GM18870 (cell line): ENCODE measurements around the gene NBDY.
"Not testable (repeated sequence)": the region's sequence is repeated elsewhere in the genome, so short reads cannot be mapped to it uniquely, and the experiment has no call there.

Source experiments
- ATAC-seq: cut with Tn5 transposase; IDR thresholded peaks from one replicate; pipeline ENCODE4 v1.9.1; 2021; ENCODE audit warnings: moderate library complexity; ENCODE audit not compliant: unreplicated experiment

NBDY gene

DNA sequence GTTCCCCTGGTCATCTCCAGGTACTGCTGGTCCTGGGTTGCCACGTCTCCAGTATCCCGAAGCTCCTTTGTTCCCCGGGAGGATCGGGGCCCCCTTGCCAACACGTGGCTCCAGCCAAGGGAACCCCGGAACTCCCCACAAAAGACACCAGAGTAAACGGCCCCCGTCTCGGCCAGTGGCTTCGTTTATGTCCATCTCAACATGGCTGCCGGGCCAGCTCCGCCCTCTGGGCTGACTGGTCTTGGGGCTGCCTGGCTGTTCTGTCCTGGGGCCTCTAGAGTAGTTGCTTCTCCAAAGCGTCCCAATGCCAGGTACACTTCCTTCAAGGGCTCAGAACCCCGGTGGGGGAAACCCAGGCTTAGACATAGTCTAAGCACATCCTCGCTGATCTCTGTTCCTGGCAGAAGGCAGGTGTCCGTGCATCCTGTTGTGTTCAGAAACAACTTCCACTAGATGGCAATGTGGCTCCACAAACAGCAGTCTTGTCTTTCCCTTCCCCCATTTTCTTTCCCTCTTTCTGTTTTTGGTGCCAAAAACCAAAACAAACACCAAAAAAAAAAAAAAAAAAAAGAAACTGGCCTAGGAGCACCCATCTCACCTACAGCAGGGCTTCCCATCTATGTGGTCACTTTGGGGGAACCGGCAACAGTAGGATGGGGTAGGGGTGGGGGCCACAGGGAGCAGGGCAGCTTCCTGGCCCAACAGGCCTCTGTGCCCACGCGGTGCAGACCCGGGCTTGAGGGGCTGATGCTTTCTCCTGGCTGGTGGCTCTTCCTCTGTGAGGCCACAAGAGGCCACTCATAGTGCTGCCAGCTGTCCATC, 35.3 kb downstream of the NBDY start:
- peak; percentile 43 for ATAC-seq

DNA sequence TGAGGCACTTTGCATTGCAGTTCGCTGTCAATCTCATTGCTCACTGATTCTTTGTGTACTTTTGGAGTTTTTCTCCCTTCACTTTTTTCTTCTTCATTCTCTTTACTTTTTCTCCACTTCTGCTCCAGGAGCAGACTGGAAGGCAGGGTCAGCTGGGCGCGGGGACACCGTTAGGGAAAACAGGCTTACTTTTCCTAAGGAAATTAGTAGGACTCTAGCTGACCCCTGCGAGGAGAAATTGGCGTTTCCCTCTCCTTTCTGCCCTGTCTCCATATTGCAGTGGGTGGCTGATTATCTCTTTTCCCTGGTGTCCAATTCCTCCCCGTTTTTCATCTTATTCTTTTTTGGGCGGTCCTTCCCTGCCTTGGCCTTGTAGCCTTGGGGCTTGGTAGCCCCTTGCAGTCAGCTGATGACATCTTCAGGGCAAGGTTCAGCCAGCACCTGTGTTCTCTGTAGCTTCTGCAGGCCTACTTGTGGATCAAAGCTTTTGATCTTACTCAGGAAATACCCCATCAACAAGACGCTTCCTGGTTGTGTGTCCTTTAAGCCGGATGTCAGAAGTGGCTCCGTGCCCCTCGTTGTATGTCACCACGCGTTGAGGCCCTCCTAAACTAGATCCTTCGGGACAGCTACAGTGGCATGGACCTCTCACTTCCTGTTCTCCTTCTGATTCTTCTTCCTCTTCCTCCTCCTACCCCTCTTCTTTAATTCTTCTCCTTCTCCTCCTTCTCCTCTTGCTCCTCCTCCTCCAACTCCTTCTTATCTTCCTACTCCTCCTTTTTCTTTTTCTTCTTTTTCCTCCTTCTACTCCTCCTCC, 36.1 kb downstream of the NBDY start:
- ATAC-seq = no peak

DNA sequence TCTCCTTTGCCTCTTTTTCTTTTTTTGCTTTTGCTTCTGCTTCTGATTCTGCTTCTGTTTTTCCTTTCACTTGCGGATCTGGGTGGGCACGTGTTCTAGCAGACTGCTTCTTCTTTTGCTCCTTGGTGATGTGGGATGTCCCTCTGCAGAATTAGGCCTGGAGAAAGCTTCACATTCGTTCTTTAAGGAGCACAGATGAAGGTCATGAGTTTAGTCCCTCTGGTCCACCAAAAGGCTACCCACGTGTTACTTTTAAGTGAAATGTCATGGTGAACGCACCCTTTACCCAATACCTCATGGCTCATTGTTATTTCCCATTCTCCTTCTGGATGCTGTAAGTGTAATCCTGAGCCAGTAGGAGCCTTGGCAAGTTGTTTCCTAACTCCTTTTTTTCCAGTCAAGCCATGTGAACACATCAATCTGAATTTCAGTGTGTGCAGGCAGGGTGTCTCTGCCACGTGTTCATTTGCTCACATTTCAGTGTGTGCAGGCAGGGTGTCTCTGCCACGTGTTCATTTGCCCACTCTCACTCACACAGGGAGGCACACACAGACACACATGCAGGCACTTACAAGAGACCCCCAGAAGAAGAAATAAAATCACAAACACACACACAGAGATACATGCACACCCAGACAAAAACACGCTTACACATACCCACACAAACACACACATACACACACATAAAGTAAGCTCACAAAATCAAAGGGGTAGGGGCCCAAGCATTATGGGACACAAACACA, 36.9 kb downstream of the NBDY start:
- no peak for ATAC-seq

DNA sequence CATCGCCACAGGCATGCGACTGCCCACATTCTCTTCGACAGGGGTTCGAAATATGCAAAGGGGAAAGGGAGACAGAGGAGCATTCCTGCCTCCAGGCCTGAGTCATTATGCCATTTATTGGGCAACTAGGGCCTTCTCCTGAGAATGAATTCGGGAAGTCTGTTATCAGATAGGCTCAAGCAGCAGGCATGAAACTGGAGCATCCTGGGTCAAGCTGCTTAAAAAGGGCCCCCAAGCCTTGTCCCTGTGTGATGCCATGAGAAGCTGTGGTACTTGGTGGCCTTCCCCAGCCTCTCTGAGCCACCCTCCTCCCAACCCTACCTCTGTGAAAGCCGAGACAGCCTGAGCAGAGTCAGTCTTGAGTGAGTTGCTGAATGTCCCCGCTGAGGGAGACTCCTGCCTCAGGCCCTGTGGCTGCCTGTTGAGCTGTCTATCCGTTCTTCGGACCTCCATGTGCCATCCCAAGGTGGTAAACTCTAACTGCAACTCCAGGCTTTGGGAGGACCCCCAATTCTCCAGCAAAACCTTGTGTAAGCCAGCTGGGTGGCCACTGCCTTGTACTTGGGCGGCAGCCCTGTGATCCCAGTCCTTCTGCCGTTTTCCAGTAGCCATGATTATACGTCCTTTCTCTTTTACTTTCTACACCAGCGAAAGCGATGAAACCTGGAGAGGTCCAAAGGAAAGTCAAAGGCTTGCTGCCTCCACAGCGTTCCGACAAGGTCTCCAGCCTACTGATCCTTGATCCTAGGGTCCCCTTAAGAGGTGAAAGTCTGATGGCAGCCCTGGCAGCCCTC, 37.7 kb downstream of the NBDY start:
- no peak for ATAC-seq

DNA sequence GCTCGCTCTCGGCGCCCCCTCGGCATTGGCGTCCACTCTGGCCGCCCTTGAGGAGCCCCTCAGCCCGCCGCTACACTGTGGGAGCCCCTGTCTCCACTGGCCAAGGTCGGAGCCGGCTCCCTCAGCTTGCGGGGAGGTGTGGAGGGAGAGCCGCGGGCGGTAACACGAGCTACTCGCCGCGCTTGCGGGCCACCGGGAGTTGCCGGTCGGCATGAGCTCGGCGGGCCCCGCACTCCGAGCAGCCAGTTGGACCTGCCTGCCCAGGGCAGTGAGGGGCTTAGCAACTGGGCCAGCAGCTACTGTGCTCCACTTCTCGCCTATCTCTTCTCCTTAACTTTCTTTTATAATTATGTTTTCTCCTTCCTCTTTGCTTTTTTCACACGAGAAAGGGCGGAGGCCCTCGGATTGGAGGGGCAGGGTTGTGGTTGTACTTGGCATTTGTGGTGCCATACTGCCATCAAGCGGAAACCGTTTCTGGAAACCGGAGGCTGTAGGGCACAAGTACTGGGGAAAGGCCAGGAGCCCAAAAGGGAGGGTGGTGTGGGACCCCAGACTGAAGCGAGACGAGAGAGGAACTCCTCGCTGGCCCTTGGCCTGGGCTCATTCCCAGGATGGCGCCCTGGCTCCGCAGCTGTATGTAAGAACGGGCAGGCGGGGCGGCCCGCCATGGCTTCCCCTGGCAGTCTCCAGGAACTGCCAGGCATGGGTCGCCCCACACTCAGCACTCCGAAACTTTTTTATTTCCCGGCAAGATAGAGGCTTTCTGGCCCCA, 38.5 kb downstream of the NBDY start:
- ATAC-seq = peak; percentile 30

DNA sequence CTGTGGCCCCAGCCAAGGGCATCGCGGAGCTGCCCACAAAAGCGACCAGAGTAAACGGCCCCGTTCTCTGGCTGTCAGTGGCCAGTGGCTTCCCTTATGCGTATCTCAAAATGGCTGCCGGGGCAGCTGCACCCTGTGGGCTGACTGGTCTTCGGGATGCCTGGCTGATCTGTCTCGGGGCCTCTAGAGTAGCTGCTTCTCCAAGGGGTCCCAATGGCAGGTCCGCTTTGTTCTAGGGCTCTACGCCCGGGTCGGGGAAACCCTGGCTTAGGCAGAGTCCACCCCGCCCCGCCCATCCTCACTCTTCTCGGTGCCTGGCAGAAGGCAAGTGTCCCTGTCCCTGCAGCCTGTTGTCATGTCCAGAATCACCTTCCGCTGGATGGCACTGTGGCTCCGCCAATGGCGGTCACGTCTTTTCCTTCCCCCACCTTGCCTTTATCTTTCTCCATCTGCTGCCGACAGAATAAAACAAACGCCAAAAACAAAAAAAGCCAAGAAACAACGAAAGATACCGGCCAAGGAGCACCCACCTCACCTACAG, 39.1 kb downstream of the NBDY start:
- peak; percentile 23 for ATAC-seq

DNA sequence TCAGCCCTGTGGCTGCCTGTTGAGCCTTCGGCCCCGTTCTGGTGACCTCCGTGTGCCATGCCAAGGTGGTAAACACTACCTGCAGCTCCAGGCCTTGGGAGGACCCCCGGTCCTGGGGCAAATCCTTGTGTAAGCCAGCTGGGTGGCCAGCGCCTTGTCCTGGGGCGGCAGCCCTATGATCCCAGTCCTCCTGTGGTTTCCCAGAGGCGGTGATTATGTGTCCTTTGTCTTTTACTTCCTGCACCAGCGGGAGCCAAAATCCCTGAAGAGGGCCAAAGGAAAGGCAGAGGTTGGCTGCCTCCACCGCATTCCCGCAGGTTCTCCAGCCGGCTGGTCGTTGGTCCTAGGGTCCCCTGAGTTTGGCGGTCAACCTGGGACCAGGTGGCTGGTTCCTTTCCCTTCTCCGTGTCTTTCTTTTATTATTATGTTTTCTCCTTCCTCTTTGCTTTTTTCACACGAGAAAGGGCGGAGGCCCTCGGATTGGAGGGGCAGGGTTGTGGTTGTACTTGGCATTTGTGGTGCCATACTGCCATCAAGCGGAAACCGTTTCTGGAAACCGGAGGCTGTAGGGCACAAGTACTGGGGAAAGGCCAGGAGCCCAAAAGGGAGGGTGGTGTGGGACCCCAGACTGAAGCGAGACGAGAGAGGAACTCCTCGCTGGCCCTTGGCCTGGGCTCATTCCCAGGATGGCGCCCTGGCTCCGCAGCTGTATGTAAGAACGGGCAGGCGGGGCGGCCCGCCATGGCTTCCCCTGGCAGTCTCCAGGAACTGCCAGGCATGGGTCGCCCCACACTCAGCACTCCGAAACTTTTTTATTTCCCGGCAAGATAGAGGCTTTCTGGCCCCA, 43.9 kb downstream of the NBDY start:
- peak; percentile 43 for ATAC-seq

DNA sequence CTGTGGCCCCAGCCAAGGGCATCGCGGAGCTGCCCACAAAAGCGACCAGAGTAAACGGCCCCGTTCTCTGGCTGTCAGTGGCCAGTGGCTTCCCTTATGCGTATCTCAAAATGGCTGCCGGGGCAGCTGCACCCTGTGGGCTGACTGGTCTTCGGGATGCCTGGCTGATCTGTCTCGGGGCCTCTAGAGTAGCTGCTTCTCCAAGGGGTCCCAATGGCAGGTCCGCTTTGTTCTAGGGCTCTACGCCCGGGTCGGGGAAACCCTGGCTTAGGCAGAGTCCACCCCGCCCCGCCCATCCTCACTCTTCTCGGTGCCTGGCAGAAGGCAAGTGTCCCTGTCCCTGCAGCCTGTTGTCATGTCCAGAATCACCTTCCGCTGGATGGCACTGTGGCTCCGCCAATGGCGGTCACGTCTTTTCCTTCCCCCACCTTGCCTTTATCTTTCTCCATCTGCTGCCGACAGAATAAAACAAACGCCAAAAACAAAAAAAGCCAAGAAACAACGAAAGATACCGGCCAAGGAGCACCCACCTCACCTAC, 44.5 kb downstream of the NBDY start:
- ATAC-seq = peak; percentile 33

DNA sequence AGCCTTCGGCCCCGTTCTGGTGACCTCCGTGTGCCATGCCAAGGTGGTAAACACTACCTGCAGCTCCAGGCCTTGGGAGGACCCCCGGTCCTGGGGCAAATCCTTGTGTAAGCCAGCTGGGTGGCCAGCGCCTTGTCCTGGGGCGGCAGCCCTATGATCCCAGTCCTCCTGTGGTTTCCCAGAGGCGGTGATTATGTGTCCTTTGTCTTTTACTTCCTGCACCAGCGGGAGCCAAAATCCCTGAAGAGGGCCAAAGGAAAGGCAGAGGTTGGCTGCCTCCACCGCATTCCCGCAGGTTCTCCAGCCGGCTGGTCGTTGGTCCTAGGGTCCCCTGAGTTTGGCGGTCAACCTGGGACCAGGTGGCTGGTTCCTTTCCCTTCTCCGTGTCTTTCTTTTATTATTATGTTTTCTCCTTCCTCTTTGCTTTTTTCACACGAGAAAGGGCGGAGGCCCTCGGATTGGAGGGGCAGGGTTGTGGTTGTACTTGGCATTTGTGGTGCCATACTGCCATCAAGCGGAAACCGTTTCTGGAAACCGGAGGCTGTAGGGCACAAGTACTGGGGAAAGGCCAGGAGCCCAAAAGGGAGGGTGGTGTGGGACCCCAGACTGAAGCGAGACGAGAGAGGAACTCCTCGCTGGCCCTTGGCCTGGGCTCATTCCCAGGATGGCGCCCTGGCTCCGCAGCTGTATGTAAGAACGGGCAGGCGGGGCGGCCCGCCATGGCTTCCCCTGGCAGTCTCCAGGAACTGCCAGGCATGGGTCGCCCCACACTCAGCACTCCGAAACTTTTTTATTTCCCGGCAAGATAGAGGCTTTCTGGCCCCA, 49.3 kb downstream of the NBDY start:
- peak; percentile 37 for ATAC-seq

DNA sequence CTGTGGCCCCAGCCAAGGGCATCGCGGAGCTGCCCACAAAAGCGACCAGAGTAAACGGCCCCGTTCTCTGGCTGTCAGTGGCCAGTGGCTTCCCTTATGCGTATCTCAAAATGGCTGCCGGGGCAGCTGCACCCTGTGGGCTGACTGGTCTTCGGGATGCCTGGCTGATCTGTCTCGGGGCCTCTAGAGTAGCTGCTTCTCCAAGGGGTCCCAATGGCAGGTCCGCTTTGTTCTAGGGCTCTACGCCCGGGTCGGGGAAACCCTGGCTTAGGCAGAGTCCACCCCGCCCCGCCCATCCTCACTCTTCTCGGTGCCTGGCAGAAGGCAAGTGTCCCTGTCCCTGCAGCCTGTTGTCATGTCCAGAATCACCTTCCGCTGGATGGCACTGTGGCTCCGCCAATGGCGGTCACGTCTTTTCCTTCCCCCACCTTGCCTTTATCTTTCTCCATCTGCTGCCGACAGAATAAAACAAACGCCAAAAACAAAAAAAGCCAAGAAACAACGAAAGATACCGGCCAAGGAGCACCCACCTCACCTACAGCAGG, 50.0 kb downstream of the NBDY start:
- ATAC-seq = peak; percentile 51

DNA sequence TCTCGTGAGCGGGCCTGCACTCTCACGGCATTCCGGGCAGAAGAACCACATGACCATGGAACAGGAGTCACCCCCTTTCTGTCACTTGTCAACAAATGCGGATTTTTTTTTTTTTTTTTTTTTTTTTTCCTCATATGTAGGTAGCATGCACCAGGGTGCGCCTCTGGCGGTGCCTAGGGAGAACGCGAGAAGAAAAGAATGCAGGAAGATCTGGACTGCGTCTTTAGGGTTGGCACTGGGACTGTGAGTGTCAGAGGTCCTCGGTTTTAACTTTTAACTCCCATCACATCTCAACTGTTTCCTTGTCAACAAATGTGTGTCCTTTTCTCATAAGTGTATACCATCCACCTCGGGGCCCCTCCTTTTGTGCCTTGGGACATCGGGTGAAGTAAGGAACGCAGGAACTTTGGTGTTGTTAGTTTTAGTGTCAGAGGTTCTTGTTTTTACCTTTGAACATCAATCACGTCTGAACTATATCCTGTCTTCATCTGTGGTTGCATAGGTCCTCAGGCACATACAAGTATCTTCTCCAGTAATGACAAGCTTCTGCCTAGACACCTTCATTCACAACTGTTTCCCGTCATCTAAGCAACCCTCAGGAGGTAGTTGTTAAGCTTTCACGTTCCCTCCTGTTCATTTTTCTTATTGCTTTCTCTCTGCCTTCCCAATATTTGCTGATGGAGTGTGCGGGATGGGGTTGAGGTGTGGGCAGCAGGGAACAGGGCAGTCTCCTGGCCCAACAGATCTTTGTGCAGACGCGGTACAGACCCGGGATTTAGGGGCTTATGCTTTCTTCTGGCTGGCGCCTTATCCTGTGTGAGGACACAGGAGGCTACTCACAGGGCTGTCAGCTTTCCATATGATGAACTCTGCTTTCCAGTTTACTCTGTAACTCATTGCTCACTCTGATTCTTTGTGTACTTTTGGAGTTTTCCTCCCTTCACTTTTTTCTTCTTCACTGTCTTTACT, 51.9 kb downstream of the NBDY start:
- not testable (repeated sequence) for ATAC-seq

DNA sequence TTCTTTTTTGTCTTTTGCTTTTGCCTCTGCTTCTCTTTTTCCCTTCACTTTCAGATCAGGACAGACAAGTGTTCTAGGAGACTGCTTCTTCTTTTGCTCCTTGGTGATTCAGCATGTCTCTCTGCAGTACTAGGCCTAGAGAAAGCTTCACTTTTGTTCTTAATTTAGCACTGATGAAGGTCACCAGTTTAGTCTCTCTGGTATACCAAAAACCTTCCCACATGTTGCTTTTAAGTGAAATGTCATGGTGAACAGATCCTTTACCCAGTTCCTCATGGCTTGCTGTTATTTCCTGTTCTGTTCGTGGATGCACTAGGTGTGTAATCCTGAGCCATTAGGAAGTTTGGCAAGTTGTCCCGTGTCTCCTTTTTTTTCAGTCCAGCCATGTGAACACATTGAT, 53.3 kb downstream of the NBDY start:
- ATAC-seq = no peak

DNA sequence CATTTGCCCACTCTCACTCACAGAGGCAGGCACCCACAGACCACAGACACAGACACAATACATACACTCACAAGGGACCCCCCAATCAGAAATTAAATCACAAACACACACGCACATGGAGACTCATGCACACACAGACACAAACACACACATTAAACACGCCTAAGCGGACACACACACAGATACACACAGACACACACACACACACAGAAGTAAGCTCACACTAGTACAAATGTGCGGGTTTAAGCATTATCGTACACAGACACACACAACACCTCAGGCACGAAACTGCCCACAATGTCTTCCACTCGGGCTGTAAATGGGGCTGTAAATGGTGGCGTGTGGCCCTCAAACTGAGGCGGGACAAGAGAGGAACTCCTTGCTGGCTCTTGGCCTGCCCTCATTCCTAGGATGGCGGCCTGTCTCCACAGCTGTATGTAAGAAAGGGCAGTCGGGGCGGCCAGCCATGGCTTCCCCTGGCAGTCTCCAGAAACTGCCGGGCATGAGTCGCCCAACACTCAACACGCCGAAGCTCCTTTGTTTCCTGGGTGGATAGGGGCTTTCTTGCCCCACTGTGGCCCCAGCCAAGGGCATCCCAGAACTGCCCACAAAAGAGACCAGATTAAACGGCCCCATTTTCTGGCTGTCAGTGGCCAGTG, 53.9 kb downstream of the NBDY start:
- no peak for ATAC-seq

DNA sequence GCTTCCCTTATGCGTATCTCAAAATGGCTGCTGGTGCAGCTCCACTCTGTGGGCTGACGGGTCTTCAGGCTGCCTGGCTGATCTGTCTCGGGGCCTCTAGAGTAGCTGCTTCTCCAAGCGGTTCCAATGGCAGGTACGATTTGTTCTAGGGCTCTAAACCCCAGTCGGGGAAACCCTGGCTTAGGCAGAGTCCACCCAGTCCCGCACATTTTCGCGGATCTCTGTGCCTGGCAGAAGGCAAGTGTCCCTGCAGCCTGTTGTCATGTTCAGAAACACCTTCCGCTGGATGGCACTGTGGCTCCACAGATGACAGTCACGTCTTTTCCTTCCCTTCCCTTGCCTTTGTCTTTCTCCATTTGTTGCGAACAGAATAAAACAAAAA, 54.4 kb downstream of the NBDY start:
- ATAC-seq = no peak

DNA sequence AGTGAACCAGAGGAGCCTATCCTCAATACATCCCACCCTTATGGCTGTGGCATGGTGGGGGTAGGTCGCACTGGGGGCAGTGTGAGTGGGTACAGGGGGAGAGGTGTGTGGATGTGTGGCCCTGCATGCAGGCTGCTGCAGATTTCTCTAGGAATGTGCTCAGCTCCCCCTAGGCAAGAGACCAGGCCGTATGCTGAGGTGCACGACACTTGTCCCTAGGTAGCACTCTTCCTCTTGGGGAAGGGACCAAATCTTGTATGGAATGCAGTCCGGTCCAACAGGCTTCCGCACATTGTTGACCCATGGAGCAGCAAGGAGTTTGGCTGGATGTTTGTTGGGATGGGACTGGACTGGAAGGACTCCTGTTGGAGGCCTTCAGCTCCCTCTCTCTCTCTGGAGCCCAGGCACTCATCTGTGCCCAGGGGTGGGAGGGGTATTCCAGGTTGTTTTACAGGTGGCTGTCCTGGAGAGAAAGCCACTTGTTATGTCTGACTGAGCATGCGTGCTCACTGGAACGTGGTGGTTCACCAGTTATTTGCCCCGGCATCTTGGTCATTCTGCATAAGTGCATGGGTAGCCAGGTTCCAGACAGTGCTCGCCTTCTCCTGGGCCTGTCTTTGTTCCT, 55.1 kb downstream of the NBDY start:
- no peak for ATAC-seq
